Testis (tissue), 3 donors: ENCODE results near the gene ADAMTS10. TPM values are rescaled to one million over a fixed set of nuclear protein-coding genes. Genes with fewer than 3 reads are reported as not detected.

Experiments
- DNase-seq: peaks from one replicate; pipeline ENCODE4 v3.0.0-alpha.2; 2019
- H3K27ac ChIP-seq, 2 donors: fragments of 200-600 bp; sonication (generic); one replicate each; pipeline ENCODE4 v1.5.1; 2019
- H3K27me3 ChIP-seq: fragments of 200-600 bp; sonication (generic); one replicate; pipeline ENCODE4 v1.5.1; 2019
- H3K36me3 ChIP-seq: fragments of 200-600 bp; sonication (generic); one replicate; pipeline ENCODE4 v1.5.1; 2017; ENCODE audit warnings: low read depth; ENCODE audit errors: missing control alignments
- H3K4me1 ChIP-seq: fragments of 200-600 bp; sonication (generic); one replicate; pipeline ENCODE4 v1.5.1; 2019
- H3K4me3 ChIP-seq, 2 donors: fragments of 200-600 bp; sonication (generic); one replicate each; pipeline ENCODE4 v1.5.1; 2017 to 2019
- H3K9me3 ChIP-seq: fragments of 200-600 bp; sonication (generic); one replicate; pipeline ENCODE4 v1.5.1; 2017
- POLR2A ChIP-seq: fragments of 450-650 bp; IDR thresholded peaks from one replicate; pipeline ENCODE4 v1.6.1; 2017; ENCODE audit warnings: antibody characterized with exemption, mild to moderate bottlenecking, moderate library complexity
- WGBS, 2 donors: methylation state at CpG; one replicate each; pipeline ENCODE4 v1.1.5; 2018; 5-methylcytosine and 5-hydroxymethylcytosine counted together
- intact Hi-C: fragments of 100-400 bp; cut with DNase I; formaldehyde crosslinking; loops from one replicate; pipeline ENCODE4 v1.15.1; 2023; ENCODE audit warnings: low total_unique reads
- polyA plus RNA-seq: library from polyadenylated mRNA; stranded (reverse); fragments of 350-450 nt; fragmentation: Illumina TruSeq; extraction: RNeasy Lipid Tissue Mini Kit (QIAGEN cat#74804); gene quantifications from one replicate; pipeline ENCODE4 v1.2.3, GENCODE V29; 2014; ENCODE audit warnings: low read depth, low replicate concordance; ENCODE audit not compliant: insufficient read depth
- total RNA-seq, 2 donors: library from RNA; depleted of rRNA; stranded (reverse); fragments of >200 nt; gene quantifications; one replicate each; pipeline ENCODE4 v1.2.3, GENCODE V29; 2016
- TF ChIP-seq, protein P1 (sequence below), 3 experiments: fragments of 450-650 bp in 2 of 3; fragments of 200-600 bp in 1 of 3; sonication (generic) in 1 of 3; IDR thresholded peaks; one replicate each; pipeline ENCODE4 v1.5.1; 2016 to 2019; ENCODE audit warnings: antibody characterized with exemption in 3 of 3, mild to moderate bottlenecking in 2 of 3, moderate library complexity in 1 of 3

Gene ADAMTS10
- total and polyA plus RNA-seq, 3 donors from 2014 or later = 7.2 to 31.9 (median 27.9) TPM

DNA sequence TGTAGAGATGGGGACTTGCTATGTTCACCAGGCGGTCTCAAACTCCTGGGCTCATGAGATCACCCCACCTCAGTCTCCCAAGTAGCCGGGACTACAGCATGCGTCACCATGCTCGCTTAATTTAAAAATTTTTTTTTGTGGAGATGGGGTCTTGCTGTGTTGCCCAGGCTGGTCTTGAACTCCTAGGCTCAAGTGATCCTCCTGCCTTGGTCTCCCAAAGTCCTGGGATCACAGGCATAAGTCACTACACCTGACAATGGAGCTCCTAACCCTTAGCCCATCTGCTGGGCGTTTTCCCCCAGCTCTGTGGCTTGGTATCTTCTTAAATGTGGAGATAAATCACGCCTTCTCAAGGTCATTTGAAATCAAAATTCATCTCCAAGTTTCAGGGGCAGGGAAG lies 6.3 kb upstream of the ADAMTS10 start:
- DNase-seq = no peak
- Histone ChIP-seq H3K27ac (no peak overlapping the region), H3K9me3 (no peaks in the 10 kb centered on the region), H3K27me3 (no peaks in the 10 kb centered on the region), H3K4me1 (no peaks in the 10 kb centered on the region), H3K36me3 (no peaks in the 10 kb centered on the region), H3K4me3 (no peak overlapping the region)
- intact Hi-C loops = no loop called here
- 71 to 72% methylated on average over 6 of the region's 6 CpGs for WGBS, 2 donors
- no peak for TF ChIP-seq POLR2A
- TF ChIP-seq, protein P1, sequence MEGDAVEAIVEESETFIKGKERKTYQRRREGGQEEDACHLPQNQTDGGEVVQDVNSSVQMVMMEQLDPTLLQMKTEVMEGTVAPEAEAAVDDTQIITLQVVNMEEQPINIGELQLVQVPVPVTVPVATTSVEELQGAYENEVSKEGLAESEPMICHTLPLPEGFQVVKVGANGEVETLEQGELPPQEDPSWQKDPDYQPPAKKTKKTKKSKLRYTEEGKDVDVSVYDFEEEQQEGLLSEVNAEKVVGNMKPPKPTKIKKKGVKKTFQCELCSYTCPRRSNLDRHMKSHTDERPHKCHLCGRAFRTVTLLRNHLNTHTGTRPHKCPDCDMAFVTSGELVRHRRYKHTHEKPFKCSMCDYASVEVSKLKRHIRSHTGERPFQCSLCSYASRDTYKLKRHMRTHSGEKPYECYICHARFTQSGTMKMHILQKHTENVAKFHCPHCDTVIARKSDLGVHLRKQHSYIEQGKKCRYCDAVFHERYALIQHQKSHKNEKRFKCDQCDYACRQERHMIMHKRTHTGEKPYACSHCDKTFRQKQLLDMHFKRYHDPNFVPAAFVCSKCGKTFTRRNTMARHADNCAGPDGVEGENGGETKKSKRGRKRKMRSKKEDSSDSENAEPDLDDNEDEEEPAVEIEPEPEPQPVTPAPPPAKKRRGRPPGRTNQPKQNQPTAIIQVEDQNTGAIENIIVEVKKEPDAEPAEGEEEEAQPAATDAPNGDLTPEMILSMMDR (IDR thresholded peaks at IDR 0.05) = no peak

DNA sequence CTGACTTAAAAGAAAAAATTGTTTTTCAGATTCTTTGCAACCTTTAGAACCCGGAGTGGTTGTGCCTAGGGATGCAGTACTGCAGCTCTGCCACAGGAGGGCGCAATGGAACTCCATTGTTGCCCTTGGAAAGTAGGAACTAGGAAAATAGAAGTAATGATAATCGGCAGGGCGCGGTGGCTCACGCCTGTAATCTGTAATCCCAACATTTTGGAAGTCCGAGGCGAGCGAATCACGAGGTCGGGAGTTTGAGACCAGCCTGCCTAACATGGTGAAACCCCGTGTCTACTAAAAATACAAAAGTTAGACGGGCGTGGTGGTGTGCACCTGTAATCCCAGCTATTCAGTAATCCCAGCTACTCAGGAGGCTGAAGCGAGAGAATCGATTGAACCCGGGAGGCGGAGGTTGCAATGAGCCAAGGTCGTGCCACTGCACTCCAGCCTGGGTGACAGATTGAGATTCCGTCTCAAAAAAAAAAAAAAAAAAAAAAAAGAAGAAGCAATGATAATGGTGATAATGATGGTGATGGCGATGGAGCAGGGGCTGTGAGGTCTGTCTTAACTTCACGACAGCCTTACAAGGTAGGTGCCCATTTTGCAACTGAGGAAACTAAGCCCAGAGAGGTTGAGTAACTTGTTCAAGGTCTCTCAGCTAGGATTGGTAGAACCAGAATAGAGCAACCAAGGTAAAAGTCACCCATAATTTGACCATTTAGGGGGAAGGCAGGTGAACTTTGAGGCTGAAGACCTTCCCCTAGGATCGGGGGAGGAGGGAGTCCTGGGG lies 5.5 kb upstream of the ADAMTS10 start:
- Histone ChIP-seq H3K27ac (no peak overlapping the region), H3K36me3 (no peaks in the 10 kb centered on the region), H3K4me1 (no peaks in the 10 kb centered on the region), H3K27me3 (no peaks in the 10 kb centered on the region), H3K4me3 (no peak overlapping the region), H3K9me3 (no peaks in the 10 kb centered on the region)
- TF ChIP-seq, protein P1 (IDR thresholded peaks at IDR 0.05) = peak; percentile 63 to 94 (median 92)
- no peak for TF ChIP-seq POLR2A
- intact Hi-C loops = no loop called here
- DNase-seq = peak; percentile 79
- 20 to 24% methylated on average over 16 to 23 of the region's 23 CpGs for WGBS, 2 donors

DNA sequence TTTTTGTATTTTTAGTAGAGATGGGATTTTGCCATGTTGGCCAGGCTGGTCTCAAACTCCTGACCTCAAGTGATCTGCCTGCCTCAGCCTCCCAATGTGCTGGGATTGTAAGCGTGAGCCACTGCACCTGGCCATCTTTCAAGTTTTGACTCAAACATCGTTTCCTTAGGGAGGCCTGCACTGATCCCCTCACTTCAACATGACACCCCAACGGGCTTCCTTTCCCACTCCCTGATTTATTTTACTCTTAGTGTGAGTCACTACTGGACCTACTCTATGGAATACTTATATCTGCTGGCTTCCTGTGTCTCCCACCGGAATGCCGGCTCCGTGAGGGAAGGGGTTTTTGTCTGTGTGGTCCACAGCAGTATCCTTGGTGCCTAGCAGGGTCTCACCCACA lies 4.5 kb upstream of the ADAMTS10 start:
- no peak for DNase-seq
- no peaks in the 10 kb centered on the region for H3K9me3 ChIP-seq
- no peaks in the 10 kb centered on the region for H3K36me3 ChIP-seq
- WGBS, 2 donors = 42 to 47% methylated on average over 6 of the region's 6 CpGs
- H3K4me3 ChIP-seq = no peak overlapping the region
- H3K27ac ChIP-seq = no peak overlapping the region
- TF ChIP-seq POLR2A = no peak
- TF ChIP-seq, protein P1 (IDR thresholded peaks at IDR 0.05) = no peak
- H3K4me1 ChIP-seq = no peaks in the 10 kb centered on the region
- intact Hi-C loops = no loop called here
- H3K27me3 ChIP-seq = no peaks in the 10 kb centered on the region

DNA sequence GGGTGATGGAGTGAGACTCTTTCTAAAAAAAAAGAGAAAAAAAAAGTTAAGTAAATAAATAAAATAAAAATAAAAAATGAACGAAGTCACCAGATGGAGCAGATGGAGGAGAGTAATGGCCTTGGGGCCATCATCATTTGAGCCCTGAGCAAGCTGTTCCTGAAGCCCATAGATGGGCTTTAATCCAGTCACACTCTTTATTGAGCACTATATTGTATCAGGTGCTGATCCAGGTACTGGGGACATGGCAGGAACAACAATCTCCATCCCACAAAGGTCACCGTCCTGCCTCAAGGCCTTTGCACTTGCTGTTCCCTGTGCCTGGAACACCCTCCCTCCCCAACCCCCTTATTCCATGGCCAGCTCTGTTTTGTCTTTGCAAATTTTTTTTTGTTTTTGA lies 3.9 kb upstream of the ADAMTS10 start:
- 66 to 69% methylated on average over 2 of the region's 2 CpGs for WGBS, 2 donors

More for the DNA sequence above, 3.9 kb upstream of the ADAMTS10 start:
- Histone ChIP-seq H3K4me3 (no peak overlapping the region), H3K27me3 (no peaks in the 10 kb centered on the region), H3K36me3 (no peaks in the 10 kb centered on the region), H3K4me1 (no peaks in the 10 kb centered on the region), H3K9me3 (no peaks in the 10 kb centered on the region), H3K27ac (no peak overlapping the region)
- TF ChIP-seq, protein P1 (IDR thresholded peaks at IDR 0.05) = no peak
- TF ChIP-seq POLR2A = no peak
- DNase-seq = no peak
- intact Hi-C loops = no loop called here
